GOT3 (cell line): ENCODE data around the gene B3GLCT.
"Not testable (repeated sequence)": the region's sequence is repeated elsewhere in the genome, so short reads cannot be mapped to it uniquely, and the experiment has no call there.

Experiments used
- DNase-seq: peaks from one replicate; lab custom pipeline; 2025; ENCODE audit warnings: mixed read lengths; lab: John Stamatoyannopoulos, UW

Gene B3GLCT

DNA sequence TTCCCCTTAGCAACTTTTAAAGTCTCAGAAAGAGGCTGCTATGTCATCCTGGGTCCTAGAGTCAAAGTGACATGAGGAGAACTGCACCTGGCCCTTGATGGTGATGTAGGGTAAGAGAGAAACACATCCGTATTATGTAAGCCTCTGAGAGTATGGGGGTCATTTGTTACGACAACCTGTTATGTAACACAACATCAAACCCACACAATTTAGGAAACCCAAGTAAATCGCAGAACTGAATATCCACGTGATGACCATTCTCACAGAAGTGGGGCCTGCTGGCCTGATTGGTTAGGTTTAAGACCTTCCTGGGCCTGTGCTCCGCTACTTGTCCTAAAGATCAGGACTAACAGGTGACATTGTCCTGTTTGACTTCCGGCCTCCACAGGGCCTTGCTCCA is 15.3 kb upstream of the B3GLCT start:
- DNase-seq, result no peak

DNA sequence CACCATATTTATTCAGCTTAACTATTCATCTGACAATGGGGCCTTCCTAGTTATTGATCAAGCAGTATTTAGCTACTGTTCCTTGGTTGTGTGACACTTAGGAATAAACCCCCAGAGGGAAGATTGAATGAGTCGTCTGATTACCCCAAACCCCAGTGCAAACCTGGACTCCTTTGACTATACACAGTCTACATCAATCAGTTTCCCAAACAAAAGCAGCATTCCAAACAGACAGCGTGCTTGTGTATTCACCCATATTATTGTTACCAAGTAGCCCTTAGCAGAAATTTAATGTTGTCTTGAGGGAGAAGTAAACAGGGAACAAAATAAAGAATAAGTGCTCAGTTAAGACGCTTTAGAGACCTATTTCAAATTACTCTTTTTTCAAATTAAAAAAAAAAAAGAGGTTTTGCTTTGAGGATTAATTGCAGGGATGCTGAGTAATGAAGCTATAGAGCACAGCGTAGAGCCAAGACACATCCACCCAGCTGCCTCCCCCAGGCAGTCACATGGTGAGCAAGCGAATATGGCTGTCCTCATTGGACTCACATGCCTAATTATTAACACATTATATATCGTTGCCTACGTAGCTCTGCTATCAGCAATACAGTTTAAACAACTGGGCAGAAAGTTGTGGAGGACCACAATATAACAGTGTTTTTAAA is 14.7 kb upstream of the B3GLCT start:
- DNase-seq, result no peak

DNA sequence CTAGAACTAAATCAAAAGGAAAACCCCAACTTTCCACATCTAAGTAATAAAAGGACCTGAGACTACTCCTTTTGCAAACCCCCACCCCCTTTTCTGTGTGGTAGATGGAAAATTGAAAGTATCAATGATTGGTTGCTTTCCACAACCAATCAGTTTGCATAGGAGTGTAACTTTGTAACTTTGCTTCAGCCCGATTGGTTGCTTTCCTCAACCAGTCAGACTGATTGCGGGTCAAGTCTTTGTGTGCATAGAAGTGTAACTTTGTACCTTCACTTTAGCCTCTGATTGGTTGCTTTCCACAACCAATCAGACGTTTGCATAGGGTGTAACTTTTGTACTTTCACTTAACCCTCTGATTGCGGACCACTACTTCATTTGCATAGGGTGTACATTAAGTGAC is 8.0 kb upstream of the B3GLCT start:
- DNase-seq, result no peak

DNA sequence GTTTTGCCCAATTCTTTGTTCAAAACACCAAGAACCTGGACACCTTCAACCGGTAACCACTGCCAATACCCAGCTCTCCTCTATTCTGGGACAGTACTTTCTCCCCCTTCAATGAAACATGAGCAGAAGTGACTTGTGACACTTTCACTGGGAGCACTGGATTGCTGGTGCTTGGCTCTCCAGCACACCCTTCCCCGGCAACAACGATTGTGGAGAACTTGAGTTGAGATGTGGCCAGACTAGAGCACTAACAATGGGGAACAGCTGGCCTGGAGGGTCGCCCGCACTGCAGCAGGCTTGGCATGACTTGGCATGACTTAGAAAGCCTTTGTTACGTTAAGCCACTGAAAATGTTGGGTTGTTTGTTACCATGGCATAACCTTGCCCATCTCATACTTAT is 7.5 kb upstream of the B3GLCT start:
- DNase-seq, result no peak

DNA sequence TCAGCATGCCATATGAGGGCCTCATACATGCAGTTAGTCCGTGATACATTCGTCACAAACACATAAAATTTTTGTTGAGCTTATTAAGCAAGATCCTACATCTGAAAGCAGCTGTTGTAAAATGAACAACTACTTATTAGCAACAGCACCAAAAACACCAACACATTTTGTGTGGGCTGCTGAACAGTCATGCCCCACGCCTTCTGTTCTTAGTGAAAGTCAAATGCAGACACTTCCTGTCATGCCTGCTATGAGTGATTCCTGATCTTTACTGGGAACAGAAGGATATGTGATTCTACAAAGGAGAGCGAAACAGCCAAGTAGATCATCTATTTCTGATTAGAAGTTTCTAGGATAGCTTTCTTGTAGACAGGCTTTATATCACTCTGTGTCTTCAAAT is 4.2 kb upstream of the B3GLCT start:
- no peak for DNase-seq

DNA sequence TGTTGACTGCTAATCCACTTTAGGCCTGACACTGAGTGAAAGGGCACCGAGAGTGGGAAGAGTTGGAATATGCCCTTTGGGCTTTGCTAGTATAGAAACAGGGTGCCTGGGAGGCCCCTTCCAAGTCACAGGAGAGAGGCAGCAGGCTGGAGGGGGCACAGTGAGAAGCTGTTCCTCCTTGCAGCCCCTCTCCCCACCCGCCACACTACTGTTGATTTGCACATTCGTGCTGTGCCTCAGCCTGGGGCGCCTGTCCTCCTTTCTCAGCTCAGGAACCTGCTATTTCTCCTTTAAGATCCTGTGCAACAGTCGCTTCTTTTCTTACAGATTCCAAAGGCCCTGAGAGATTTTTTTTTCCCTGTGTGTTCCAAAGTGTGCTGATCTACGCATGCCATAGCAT is 2.8 kb upstream of the B3GLCT start:
- no peak for DNase-seq

DNA sequence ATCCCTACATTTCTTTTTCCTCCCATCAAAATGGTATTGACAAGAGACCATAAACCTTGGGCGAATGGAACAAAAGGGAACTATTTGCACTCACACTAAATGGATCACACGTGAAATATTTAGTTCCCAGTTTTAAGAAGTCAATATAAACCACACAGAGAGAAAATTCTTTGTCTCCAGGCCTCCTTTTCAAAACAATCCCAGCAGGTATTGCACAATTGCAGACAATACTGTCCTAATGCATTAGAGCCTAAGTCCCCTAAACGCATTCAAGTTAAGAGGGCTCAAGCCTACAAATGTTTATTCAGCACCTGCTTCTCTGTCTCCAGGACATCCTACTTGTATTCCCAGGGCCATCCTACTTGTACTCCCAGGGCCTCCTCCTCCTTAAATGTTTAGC is 1.3 kb upstream of the B3GLCT start:
- DNase-seq, result no peak

DNA sequence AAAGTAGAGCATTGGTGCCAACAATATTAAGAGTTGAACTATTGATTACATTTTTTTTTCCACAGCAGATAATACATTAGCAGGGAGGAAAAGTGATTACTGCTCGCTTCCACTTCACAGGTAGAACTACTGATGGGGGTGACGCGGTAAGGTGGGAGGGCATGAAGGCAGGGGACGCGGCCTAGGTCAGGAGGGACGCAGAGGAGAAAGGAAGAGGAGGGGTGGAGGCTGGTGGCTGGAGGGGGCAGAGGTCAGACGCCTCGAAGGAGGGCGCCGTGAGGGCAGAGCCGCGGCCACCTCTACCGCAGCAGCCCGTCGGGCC is 287 bp upstream of the B3GLCT start:
- no peak for DNase-seq

DNA sequence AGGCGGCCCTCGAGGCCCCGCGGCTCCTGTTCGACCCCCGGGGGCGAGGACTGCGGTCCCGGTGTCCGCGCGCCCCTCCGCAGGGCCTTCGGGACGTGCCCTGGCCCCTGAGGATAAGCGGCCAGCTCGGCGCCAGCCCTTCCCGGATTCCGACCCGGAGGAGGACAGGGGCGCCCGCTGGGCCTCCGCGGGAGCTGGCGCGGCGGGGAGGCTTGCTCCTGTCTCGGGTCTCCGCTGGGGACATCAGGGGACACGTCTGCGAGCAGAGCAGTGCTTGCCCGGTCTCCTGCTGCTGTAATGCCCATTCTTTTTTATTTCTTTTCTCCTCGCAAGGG is 829 bp downstream of the B3GLCT start:
- no peak for DNase-seq

DNA sequence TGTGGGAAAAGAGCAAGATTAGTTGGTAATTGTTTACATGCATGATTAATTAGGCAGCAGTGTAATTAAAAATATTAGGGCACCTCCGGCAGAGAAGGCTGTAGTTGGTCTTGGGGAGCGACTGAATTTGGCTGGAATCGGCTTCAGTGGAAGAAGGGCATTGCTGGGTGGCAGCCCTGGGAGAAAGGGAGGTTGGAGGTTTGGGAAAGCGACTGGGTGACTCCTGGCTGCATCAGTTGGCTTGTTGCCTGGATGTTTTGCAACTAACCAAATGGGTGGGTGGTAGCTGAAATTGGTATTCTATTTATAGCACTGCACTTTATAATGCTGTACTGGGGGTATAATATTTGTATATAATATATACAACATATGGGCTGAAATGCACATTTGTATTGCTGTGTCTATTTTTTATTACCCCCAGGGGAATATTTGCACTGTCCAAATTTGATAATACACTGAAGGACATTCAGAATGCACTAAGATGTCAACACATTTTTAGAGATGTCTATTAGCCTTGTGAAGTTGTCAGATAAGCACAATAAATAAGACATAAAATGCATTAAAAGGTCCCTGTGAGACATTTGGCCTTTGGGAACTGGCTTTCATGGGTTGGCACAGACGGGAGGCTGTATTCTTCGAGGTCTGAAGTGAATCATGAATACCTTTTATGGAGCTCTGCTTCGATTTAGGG is 1.7 kb downstream of the B3GLCT start:
- no peak for DNase-seq

DNA sequence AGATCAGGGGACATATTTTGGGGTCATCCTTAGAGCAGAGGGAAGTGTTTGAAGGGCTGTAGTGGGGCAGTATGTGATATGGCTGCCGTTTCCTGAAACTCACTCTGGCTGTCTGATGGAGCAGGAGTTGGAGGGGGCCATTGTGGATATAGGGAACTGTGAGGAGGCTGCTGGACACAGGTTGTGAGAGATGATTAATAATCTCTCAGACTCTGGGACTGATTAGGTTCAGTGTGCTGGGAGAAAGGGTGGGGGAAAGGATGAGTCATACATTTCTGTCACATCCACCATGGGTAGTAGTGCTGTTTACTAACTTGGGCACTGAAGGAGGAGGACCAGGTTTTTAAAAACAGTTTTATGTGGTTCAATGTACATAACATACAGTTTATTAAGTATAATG is 4.8 kb downstream of the B3GLCT start:
- no peak for DNase-seq

DNA sequence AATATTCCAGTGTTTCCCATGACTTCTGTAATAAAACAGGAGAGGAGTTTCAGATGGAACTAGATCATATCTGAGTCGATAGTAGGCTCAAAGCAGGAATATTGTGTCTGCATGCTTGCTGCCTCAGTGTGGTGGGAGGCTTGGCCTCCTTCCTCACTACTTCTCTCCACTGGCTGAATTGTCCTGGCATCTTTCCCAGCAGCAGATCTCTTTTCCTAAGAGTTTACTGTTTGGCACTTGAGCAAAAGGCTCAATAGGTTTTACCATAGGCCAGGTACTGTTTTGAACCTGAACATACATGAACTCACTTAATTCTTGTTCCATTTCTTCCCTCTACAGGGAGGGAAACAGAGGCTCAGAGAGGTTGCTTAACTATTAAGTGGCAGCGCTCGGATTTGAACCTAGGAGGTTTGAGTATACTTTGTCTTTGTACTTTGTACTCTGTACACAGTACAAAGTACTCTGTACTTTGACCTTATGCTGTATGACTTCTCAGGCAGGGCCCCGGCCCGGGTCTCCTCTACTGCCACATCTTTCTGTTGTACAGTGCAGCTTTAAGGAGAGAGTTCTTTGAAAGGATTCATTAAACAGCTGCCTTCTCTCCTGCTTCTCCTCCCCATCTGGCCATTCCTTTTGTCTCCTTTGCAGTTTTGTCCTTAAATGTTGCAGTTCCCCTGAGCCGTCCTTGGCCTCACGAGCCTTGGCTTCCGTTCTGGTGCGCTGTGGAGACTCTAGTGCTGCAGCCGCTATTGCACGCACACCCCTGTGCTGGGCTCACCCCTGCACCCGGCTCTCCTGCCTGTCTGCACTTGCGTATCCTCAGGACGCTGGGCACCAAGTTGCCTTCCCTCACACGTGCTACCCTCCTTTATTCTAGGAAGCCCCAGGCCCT is 8.1 kb downstream of the B3GLCT start:
- DNase-seq, result no peak

DNA sequence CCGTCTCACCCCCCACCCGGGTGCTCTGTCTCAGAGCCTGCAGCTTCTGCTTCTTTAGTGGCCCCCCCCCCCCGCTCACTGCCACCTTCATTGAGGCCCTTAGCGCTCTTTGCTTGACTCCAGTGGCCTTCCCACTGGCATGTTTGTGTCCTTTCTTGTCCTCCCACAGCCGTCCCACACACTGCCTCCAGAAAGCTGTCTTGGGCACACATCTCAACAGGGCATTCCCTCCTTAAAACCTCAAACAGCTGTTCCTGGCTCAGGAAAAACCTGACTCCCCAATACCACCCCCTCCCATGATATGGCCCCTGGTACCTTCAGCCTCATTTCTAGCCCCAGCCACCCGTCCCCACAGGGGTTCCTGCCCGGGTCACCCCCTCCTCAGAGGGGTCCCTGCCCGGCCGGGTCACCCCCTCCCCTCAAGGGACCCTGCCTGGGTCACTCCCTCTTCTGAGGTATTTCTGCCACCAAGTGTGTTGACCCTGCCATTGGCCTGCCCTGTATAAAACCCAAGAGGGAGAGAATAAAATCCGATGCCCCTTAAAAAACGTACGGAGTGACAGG is 8.9 kb downstream of the B3GLCT start:
- DNase-seq, result no peak

DNA sequence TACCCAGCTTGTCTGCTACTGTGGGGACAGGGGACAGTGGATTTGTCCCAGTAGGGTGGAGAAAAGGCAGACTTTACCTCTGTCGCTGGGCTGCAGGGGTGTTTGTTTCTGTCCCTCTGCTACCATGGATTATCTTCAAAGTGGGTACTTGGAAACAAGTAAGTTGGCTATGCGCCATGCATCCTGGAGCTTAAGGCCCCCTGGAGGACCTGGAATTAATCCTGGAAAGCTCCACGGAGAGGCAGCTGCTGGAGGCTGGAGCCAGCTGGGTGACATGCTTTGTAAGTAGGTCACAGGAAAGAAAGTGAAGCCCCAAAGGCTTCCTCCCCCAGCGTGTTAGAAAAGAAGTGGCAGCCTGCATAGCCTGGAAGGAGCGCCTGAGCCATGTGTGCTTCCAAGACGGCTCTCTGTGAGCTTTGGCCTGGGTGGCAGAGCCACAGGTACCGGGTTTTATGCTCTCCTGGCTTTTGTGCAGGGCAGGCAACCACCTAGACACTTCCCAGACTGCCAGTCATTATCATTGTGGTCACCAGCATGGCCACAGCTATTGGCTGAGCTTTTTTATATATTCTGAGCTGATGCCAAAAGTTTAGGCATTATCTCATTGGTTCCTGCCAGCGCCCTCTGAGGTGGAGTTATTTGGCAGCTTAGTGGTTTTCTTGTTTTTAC is 9.5 kb downstream of the B3GLCT start:
- no peak for DNase-seq

DNA sequence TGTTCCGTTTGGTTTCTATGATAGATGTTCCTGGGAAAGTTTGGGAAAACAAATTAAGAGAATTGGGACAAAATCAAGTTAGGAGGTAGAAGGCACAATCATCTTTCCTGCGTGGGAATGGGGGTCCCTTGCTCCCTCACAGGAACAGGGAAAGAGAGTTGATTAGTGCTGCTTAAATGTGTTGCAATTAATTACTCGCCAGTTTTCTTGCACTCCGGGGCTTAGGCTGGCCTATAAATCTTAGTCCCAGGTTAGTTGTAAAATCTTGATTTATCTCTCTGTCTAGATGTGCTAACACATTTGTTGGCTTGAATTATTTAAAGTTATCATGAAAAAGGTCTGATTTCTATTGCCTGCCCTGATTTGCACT is 10.1 kb downstream of the B3GLCT start:
- no peak for DNase-seq

DNA sequence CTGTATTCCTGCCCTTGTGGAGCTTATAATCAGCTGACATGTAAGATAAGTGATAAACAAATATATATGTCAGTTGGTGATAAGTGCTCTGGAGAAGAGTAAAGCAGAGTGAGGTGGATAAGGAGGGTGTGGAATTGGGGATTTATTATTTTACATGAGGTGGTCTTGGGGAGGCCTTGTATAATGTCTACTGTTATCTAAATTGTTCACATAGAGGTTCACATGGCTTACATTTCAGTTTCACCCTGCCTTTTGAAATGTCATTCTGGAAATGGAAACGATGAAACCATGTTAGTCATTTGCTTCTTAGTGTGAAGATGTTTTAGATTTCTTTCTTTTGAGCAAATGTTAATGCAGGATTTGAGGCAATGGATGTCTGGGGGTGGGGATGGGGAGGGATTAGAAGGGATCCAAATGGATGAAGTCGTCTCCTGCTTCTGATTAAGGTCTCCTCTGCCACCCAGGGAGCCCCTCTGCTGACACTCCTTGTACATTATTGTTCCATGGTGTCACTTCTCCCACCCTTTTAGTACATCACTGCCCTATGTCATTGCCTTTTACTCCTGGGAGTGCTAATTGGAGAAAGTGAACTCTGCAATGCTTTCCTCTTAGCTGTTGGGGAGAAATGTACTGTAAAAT is 14.0 kb downstream of the B3GLCT start:
- DNase-seq, result no peak

DNA sequence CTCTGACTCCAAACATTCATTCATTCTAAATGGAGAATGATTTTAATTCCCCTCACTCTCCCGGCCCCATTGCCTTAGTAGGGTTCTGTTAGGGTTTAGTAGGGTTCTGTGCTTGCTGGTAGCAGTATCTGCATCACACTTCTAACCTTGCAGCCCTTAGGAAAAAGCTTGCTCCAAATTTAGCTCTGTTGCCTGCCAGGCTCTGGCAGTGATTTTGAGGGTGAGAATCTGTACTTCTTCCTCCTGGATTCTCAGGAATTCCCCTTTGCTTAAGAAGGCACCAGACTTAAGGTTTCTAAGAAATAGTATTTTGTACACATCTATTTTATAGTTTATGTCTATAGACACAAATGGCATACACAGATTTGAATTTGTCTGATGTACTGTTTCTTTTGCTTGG is 14.7 kb downstream of the B3GLCT start:
- DNase-seq, result no peak

DNA sequence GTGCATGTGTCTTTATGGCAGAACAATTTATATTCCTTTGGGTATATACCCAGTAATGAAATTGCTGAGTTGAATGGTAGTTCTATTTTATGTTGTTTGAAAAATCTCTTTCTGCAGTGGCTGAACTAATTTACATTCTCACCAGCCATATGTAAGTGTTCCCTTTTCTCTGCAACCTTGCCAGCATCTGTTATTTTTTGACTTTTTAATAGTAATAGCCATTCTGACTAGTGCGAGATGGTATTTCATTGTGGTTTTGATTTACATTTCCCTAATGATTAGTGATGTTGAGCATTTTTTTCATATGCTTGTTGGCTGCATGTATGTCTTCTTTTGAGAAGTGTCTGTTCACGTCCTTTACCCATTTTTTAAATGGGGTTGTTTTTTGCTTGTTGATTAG is 17.1 kb downstream of the B3GLCT start:
- not testable (repeated sequence) for DNase-seq

DNA sequence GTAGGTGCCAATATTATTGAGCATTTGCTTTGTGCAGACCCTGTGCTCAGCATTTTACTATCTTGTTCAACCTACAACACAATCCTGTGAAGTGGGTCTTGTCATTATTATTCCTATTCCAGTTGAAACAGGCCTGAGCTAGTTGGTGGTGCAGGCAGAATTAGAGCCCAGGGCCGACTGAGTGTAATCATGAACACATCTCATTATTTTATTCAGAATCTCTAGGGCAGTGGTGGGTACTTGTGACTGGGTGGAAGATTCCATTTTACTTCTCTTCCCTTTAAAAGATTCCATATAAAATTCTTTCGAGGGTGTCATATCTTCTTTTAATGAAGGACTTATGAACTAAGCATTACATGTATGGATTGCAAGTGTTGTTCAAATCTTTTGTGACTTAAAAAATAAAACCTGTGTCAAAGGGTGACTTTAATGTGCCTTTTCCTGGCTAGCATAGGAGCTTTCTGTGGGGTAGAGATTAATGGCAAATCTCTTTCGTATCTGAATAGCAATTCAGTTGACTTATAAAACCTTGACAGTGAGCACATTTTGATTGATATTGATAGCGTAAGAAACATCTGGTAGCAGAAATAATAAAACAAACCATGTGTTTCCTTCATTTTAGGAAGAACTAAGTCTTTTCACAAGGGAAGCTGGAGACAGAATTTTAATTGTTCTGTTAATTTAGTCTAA is 20.3 kb downstream of the B3GLCT start:
- no peak for DNase-seq

DNA sequence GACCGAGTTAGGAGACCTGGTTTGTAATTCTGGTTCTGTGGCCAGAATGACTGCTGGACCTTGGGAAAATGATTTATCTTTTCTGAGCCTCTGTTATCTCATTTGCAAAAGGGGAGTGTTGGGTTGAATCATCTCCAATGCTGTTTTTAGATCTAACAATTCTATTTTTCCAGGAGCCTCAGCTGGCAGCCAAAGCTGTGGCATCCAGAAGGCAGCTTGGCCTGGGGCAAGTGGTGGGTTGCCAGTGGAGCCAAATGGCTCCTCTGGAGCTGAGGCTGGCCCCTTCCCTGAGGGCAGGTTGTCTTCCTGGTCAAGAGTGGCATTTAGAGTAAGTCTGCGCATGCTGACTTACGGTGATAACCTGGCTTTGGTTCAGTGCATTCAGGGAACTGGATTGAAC is 21.3 kb downstream of the B3GLCT start:
- no peak for DNase-seq

DNA sequence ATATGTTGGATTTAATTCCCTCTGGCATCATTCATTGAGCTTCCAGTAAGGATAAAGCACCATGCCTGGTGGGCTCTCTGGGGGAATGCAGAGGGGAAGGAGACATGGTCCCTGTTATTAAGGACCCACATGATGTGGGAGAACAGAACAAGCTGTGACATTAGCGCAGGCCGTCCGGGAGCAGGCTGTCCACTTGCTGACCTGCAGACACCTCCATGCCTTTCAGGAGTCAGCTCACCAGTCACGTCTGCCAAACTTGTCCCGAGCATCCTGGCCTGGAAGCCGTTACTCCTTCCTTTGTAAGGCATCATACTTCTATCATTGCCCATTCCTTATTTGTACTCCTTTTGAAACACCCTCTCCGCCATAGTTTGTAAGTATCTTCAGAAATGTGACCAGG is 23.4 kb downstream of the B3GLCT start:
- DNase-seq, result no peak
